Gastroesophageal sphincter (tissue), 4 donors: ENCODE measurements around the gene GPBP1. TPM values are rescaled to one million over a fixed set of nuclear protein-coding genes. Genes with fewer than 3 reads are reported as not detected.
"Not testable (repeated sequence)": the region's sequence is repeated elsewhere in the genome, so short reads cannot be mapped to it uniquely, and the experiment has no call there.

Source experiments
- ATAC-seq: fragments of 150-250 bp; one replicate; pipeline ENCODE4 v1.9.1; 2016; ENCODE audit warnings: mild to moderate bottlenecking, moderate library complexity
- H3K27ac ChIP-seq, 4 donors: fragments of 200-600 bp; sonication (generic) in 3 of 4; 1 replicate in 3 of 4; 2 replicates in 1 of 4; pipeline ENCODE4 v1.5.1; 2016 to 2019
- H3K27me3 ChIP-seq: fragments of 200-600 bp; sonication (generic); one replicate; pipeline ENCODE4 v1.5.1; 2019
- H3K36me3 ChIP-seq, 2 donors: fragments of 200-600 bp; sonication (generic); one replicate each; pipeline ENCODE4 v1.5.1; 2019; ENCODE audit warnings: control low read depth in 1 of 2
- H3K4me1 ChIP-seq, 3 donors: fragments of 200-600 bp; sonication (generic); 1 replicate in 2 of 3; 2 replicates in 1 of 3; pipeline ENCODE4 v1.5.1; 2016 to 2019; ENCODE audit warnings: control low read depth in 2 of 3
- H3K4me3 ChIP-seq, 2 donors: fragments of 200-600 bp; sonication (generic); one replicate each; pipeline ENCODE4 v1.5.1; 2019; ENCODE audit warnings: mild to moderate bottlenecking in 1 of 2, moderate library complexity in 1 of 2
- H3K9me3 ChIP-seq, 3 donors: fragments of 200-600 bp; sonication (generic); one replicate each; pipeline ENCODE4 v1.5.1; 2017 to 2019; ENCODE audit warnings: control low read depth in 2 of 3
- EP300 ChIP-seq: sonication (generic); formaldehyde crosslinking; IDR thresholded peaks from one replicate; pipeline ENCODE4 v1.6.1; 2017; ENCODE audit warnings: antibody characterized with exemption, mild to moderate bottlenecking
- POLR2A ChIP-seq, 2 donors: fragments of 450-650 bp; IDR thresholded peaks; one replicate each; pipeline ENCODE4 v1.6.1; 2017; ENCODE audit warnings: antibody characterized with exemption in 2 of 2, mild to moderate bottlenecking in 2 of 2, moderate library complexity in 1 of 2
- POLR2AphosphoS5 ChIP-seq: sonication (generic); formaldehyde crosslinking; IDR thresholded peaks from one replicate; pipeline ENCODE4 v1.6.1; 2017; ENCODE audit warnings: antibody characterized with exemption
- WGBS, 2 donors: methylation state at CpG; one replicate each; pipeline ENCODE4 v1.1.5; 2018; ENCODE audit warnings: low coverage in 1 of 2; 5-methylcytosine and 5-hydroxymethylcytosine counted together
- total RNA-seq, 4 donors: library from RNA; depleted of rRNA; stranded (reverse); fragments of >200 nt; gene quantifications; one replicate each; pipeline ENCODE4 v1.1.0, GENCODE V29; 2016
- TF ChIP-seq, protein P1 (sequence below), 4 experiments: fragments of 200-600 bp in 2 of 4; fragments of 450-650 bp in 2 of 4; sonication (generic) in 1 of 4; IDR thresholded peaks; one replicate each; pipeline ENCODE4 v1.5.1; 2017 to 2019; ENCODE audit warnings: antibody characterized with exemption in 4 of 4, mild to moderate bottlenecking in 2 of 4, moderate library complexity in 2 of 4

The GPBP1 gene
- total RNA-seq, 4 donors from 2014 or later = 42.0 to 73.3 (median 62.7) TPM

DNA sequence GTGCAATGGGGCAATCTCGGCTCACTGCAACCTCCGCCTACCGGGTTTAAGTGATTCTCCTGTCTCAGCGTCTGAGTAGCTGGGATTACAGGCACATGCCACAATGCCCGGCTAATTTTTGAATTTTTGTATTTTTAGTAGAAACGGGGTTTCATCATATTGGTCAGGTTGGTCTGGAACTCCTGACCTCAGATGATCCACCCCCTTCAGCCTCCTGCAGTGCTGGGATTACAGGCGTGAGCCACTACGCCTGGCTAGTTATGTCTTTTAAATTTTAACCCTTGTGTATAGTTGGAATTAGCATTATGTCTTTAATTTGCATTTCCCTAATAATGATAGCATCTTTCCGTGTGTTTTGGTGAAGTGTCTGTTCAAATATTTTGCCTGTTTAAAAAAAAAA, 11.5 kb downstream of the GPBP1 start:
- TF ChIP-seq POLR2AphosphoS5 (no peak), POLR2A (IDR thresholded peaks at IDR 0.05) (no peak), EP300 (no peak)
- TF ChIP-seq, protein P1, sequence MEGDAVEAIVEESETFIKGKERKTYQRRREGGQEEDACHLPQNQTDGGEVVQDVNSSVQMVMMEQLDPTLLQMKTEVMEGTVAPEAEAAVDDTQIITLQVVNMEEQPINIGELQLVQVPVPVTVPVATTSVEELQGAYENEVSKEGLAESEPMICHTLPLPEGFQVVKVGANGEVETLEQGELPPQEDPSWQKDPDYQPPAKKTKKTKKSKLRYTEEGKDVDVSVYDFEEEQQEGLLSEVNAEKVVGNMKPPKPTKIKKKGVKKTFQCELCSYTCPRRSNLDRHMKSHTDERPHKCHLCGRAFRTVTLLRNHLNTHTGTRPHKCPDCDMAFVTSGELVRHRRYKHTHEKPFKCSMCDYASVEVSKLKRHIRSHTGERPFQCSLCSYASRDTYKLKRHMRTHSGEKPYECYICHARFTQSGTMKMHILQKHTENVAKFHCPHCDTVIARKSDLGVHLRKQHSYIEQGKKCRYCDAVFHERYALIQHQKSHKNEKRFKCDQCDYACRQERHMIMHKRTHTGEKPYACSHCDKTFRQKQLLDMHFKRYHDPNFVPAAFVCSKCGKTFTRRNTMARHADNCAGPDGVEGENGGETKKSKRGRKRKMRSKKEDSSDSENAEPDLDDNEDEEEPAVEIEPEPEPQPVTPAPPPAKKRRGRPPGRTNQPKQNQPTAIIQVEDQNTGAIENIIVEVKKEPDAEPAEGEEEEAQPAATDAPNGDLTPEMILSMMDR (IDR thresholded peaks at IDR 0.05) = no peak
- ATAC-seq = no peak
- no peaks in the 10 kb centered on the region for H3K27me3 ChIP-seq
- WGBS, 2 donors = 28 to 60% methylated on average over 4 to 9 of the region's 9 CpGs
- H3K4me3 ChIP-seq = no peak overlapping the region
- H3K36me3 ChIP-seq = peaks cover 0 to 11% of the 10 kb centered on the region in 2 donors
- H3K9me3 ChIP-seq = no peaks in the 10 kb centered on the region
- H3K27ac ChIP-seq = no peak overlapping the region
- peaks cover 3 to 100% (median 38%) of the 10 kb centered on the region in 3 donors for H3K4me1 ChIP-seq

DNA sequence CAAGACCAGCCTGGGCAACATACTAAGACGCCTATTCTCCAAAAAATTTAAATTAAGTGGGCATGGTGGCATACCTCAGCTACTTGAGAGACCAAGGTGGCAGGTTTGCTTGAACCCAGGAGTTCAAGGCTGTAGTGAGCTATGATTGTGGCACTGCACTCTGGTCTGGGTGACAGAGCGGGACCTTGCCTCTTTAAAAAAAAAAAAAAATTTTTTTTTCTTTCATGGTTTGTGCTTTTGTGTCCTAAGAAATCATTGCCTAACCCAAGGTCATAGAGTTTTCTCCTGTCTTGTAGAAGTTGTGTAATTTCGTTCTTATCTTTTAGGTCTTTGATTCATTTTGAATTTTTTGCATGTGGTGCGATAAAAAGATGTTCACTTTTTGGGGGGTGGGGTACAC, 12.3 kb downstream of the GPBP1 start:
- TF ChIP-seq, protein P1 (IDR thresholded peaks at IDR 0.05) = no peak
- no peak for TF ChIP-seq POLR2AphosphoS5
- TF ChIP-seq POLR2A (IDR thresholded peaks at IDR 0.05) = no peak
- no peak for TF ChIP-seq EP300
- peaks cover 3 to 99% (median 32%) of the 10 kb centered on the region in 3 donors for H3K4me1 ChIP-seq
- H3K27ac ChIP-seq = no peak overlapping the region
- H3K36me3 ChIP-seq = peaks cover 0 to 11% of the 10 kb centered on the region in 2 donors
- H3K27me3 ChIP-seq = no peaks in the 10 kb centered on the region
- H3K4me3 ChIP-seq = no peak overlapping the region
- 82 to 88% methylated on average over 4 of the region's 4 CpGs for WGBS, 2 donors
- H3K9me3 ChIP-seq = no peaks in the 10 kb centered on the region
- ATAC-seq = no peak

DNA sequence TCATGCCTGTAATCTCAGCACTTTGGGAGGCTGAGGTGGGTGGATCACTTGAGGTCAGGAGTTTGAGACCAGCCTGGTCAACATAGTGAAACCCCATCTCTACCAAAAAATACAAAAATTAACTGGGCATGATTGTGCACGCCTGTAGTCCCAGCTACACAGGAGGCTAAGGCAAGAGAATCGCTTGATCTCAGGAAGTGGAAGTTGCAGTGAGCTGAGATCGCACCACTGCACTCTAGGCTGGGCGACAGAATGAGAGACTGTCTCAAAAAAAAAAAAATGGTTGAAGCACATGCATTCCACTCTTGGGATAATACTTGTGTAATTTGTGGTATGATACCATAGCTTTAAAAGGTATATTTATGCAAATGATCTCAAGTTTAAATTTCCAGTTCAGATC, 14.1 kb downstream of the GPBP1 start:
- ATAC-seq, H3K27me3 ChIP-seq, H3K9me3 ChIP-seq, H3K27ac ChIP-seq, H3K4me3 ChIP-seq: not testable (repeated sequence)
- Histone ChIP-seq H3K4me1 (peaks cover 3 to 87% (median 21%) of the 10 kb centered on the region in 3 donors), H3K36me3 (peaks cover 0 to 14% of the 10 kb centered on the region in 2 donors)
- WGBS, 2 donors = 73 to 87% methylated on average over 2 to 3 of the region's 4 CpGs

DNA sequence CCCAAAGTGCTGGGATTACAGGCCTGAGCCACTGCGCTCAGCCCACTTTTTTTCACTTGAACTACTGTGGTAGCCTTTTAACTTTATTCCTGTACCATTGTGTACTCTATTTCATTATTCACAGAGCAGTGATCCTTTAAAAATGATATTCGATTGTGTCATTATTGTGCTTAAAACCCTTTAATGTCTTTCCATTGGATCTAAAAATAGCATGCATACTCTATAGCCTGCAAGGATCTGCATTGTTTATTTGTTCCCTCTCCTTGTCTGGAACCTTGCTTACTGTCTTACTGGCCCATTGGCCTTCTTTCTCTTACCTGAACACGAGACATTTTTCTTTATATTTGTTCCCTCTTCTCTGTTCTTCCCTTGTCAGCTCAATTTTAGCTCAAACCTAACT, 15.7 kb downstream of the GPBP1 start:
- Histone ChIP-seq H3K4me1 (peaks cover 3 to 77% (median 21%) of the 10 kb centered on the region in 3 donors), H3K36me3 (peaks cover 0 to 10% of the 10 kb centered on the region in 2 donors), H3K9me3 (no peaks in the 10 kb centered on the region), H3K27me3 (no peaks in the 10 kb centered on the region), H3K4me3 (no peak overlapping the region), H3K27ac (no peak overlapping the region)
- WGBS, 2 donors = 52 to 71% methylated on average over 3 of the region's 3 CpGs
- no peak for ATAC-seq
- TF ChIP-seq, protein P1 (IDR thresholded peaks at IDR 0.05) = no peak
- TF ChIP-seq POLR2AphosphoS5 (no peak), EP300 (no peak), POLR2A (IDR thresholded peaks at IDR 0.05) (no peak)

DNA sequence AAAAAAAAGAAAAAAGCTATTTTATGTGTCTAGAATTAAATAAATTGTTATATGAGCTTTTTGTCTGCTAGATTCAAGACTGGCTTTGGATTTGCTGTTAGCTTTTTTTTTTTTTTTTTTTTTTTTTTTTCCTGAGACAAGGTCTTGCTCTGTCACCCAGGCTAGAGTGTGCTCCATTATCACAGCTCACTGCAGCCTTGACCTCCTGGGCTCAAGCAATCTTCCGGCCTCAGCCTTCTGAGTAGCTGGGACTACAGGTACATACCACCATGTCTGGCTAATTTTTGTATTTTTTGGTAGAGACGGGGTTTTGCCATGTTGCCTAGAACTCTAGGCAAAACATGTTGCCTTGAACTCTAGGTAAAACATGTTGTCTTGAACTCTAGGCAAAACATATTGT, 16.7 kb downstream of the GPBP1 start:
- 100% methylated on average over 2 of the region's 2 CpGs; no CpG with 5 or more reads in 1 of the 2 donors for WGBS, 2 donors
- Histone ChIP-seq H3K4me1 (peaks cover 2 to 67% (median 17%) of the 10 kb centered on the region in 3 donors), H3K4me3 (no peak overlapping the region), H3K27me3 (no peaks in the 10 kb centered on the region), H3K9me3 (no peaks in the 10 kb centered on the region), H3K36me3 (peaks cover 0 to 8% of the 10 kb centered on the region in 2 donors), H3K27ac (no peak overlapping the region)
- TF ChIP-seq, protein P1 (IDR thresholded peaks at IDR 0.05) = no peak
- TF ChIP-seq EP300 (no peak), POLR2A (IDR thresholded peaks at IDR 0.05) (no peak), POLR2AphosphoS5 (no peak)
- no peak for ATAC-seq
